GM06990 (cell line): ENCODE measurements around the gene ZNF638.
A peak's percentile ranks its signal among the peaks of the same experiment; 100 is the strongest.
"Not testable (repeated sequence)": the region's sequence is repeated elsewhere in the genome, so short reads cannot be mapped to it uniquely, and the experiment has no call there.

Experiments
- DNase-seq: peaks from one replicate; pipeline ENCODE4 v3.0.0-alpha.2; 2011; ENCODE audit not compliant: insufficient read length; ENCODE audit errors: extremely low read depth
- H3K27me3 ChIP-seq: replicated peaks from 2 replicates; pipeline ENCODE4 v1.6.0; 2011; ENCODE audit warnings: low read length; ENCODE audit not compliant: control insufficient read depth, insufficient read depth
- H3K36me3 ChIP-seq: 2 replicates; pipeline ENCODE4 v1.5.1; 2011; ENCODE audit warnings: low read length; ENCODE audit not compliant: control insufficient read depth, insufficient read depth
- H3K4me3 ChIP-seq: replicated peaks from 2 replicates; pipeline ENCODE4 v1.5.1; 2011; ENCODE audit warnings: low read depth, mild to moderate bottlenecking, control low read depth, low read length
- CTCF ChIP-seq: IDR thresholded peaks from 2 replicates; pipeline ENCODE4 v1.5.1; 2011; ENCODE audit warnings: low read length, control low read depth, mild to moderate bottlenecking, inconsistent platforms; ENCODE audit not compliant: insufficient read depth, poor library complexity, severe bottlenecking

ZNF638 gene

GRCh38 chr2:71402427-71402826 is 70.8 kb downstream of the ZNF638 start:
- Histone ChIP-seq H3K36me3 (peaks cover 5% of the 10 kb centered on the region), H3K27me3 (no peaks in the 10 kb centered on the region), H3K4me3 (no peak overlapping the region)
- TF ChIP-seq CTCF = no peak
- DNase-seq = no peak

GRCh38 chr2:71409611-71410010 is 78.0 kb downstream of the ZNF638 start:
- H3K36me3 ChIP-seq = peaks cover 2% of the 10 kb centered on the region
- no peak for TF ChIP-seq CTCF
- DNase-seq = no peak
- no peaks in the 10 kb centered on the region for H3K27me3 ChIP-seq
- H3K4me3 ChIP-seq = no peak overlapping the region

- Histone ChIP-seq H3K36me3 (peaks cover 2% of the 10 kb centered on the region), H3K4me3 (no peak overlapping the region), H3K27me3 (no peaks in the 10 kb centered on the region)
- no peak for TF ChIP-seq CTCF
- no peak for DNase-seq
These were observed 79.1 kb downstream of the ZNF638 start for GRCh38 chr2:71410696-71411095.

GRCh38 chr2:71416866-71417265 is 85.3 kb downstream of the ZNF638 start:
- not testable (repeated sequence) for H3K27me3 ChIP-seq, DNase-seq, H3K36me3 ChIP-seq
- H3K4me3 ChIP-seq = peak overlapping the region; percentile 35; the same call in 1 of the 2 replicates

GRCh38 chr2:71417300-71418202 is 86.0 kb downstream of the ZNF638 start:
- Histone ChIP-seq H3K27me3 (no peaks in the 10 kb centered on the region), H3K4me3 (peak overlapping the region; percentile 51), H3K36me3 (no peaks in the 10 kb centered on the region; the same call in 1 of the 2 replicates)
- no peak for TF ChIP-seq CTCF
- no peak for DNase-seq

- Histone ChIP-seq H3K27me3 (no peaks in the 10 kb centered on the region), H3K4me3 (no peak overlapping the region), H3K36me3 (peaks cover 2% of the 10 kb centered on the region; the same call in 1 of the 2 replicates)
- no peak for TF ChIP-seq CTCF
- DNase-seq = no peak
These were observed 87.6 kb downstream of the ZNF638 start for GRCh38 chr2:71419145-71419544.
